ENCODE data around the gene GPRIN3. TPM values are rescaled to one million over a fixed set of nuclear protein-coding genes. Genes with fewer than 3 reads are reported as not detected.
A peak's percentile ranks its signal among the peaks of the same experiment; 100 is the strongest.

Gene GPRIN3
- total RNA-seq, 1 donor from 2014 or later, result 0.84 TPM

GRCh38 chr4:89277412-89277811 is 30.2 kb downstream of the GPRIN3 start:
- H3K4me3 ChIP-seq (ENCODE audit: low read depth, low read length), result no peak overlapping the region
- TF ChIP-seq CTCF (IDR thresholded peaks at IDR 0.05; ENCODE audit: insufficient read depth, low read length, poor library complexity, severe bottlenecking), result no peak
- no peaks in the 10 kb centered on the region for H3K36me3 ChIP-seq (ENCODE audit: control insufficient read depth, insufficient read depth, low read length)
- no peaks in the 10 kb centered on the region for H3K27me3 ChIP-seq (ENCODE audit: control insufficient read depth, insufficient read depth, low read length)
- DNase-seq (ENCODE audit: low read depth), result no peak

GRCh38 chr4:89276296-89276695 is 31.3 kb downstream of the GPRIN3 start:
- DNase-seq (ENCODE audit: low read depth), result no peak
- Histone ChIP-seq H3K27me3 (ENCODE audit: control insufficient read depth, insufficient read depth, low read length) (no peaks in the 10 kb centered on the region), H3K36me3 (ENCODE audit: control insufficient read depth, insufficient read depth, low read length) (no peaks in the 10 kb centered on the region), H3K4me3 (ENCODE audit: low read depth, low read length) (no peak overlapping the region)
- no peak for TF ChIP-seq CTCF (IDR thresholded peaks at IDR 0.05; ENCODE audit: insufficient read depth, low read length, poor library complexity, severe bottlenecking)

GRCh38 chr4:89275587-89275986 is 32.0 kb downstream of the GPRIN3 start:
- Histone ChIP-seq H3K27me3 (ENCODE audit: control insufficient read depth, insufficient read depth, low read length) (no peaks in the 10 kb centered on the region), H3K4me3 (ENCODE audit: low read depth, low read length) (no peak overlapping the region), H3K36me3 (ENCODE audit: control insufficient read depth, insufficient read depth, low read length) (no peaks in the 10 kb centered on the region)
- no peak for TF ChIP-seq CTCF (IDR thresholded peaks at IDR 0.05; ENCODE audit: insufficient read depth, low read length, poor library complexity, severe bottlenecking)
- DNase-seq (ENCODE audit: low read depth), result peak; percentile 66

- TF ChIP-seq CTCF (IDR thresholded peaks at IDR 0.05; ENCODE audit: insufficient read depth, low read length, poor library complexity, severe bottlenecking), result no peak
- Histone ChIP-seq H3K4me3 (ENCODE audit: low read depth, low read length) (no peak overlapping the region), H3K36me3 (ENCODE audit: control insufficient read depth, insufficient read depth, low read length) (no peaks in the 10 kb centered on the region), H3K27me3 (ENCODE audit: control insufficient read depth, insufficient read depth, low read length) (no peaks in the 10 kb centered on the region)
- no peak for DNase-seq (ENCODE audit: low read depth)
These were observed 33.9 kb downstream of the GPRIN3 start for GRCh38 chr4:89273741-89274141.

- Histone ChIP-seq H3K4me3 (ENCODE audit: low read depth, low read length) (no peak overlapping the region), H3K27me3 (ENCODE audit: control insufficient read depth, insufficient read depth, low read length) (no peaks in the 10 kb centered on the region), H3K36me3 (ENCODE audit: control insufficient read depth, insufficient read depth, low read length) (no peaks in the 10 kb centered on the region)
- no peak for TF ChIP-seq CTCF (IDR thresholded peaks at IDR 0.05; ENCODE audit: insufficient read depth, low read length, poor library complexity, severe bottlenecking)
- no peak for DNase-seq (ENCODE audit: low read depth)
These were observed 36.8 kb downstream of the GPRIN3 start for GRCh38 chr4:89270792-89271191.

- Histone ChIP-seq H3K4me3 (ENCODE audit: low read depth, low read length) (no peak overlapping the region), H3K27me3 (ENCODE audit: control insufficient read depth, insufficient read depth, low read length) (no peaks in the 10 kb centered on the region), H3K36me3 (ENCODE audit: control insufficient read depth, insufficient read depth, low read length) (no peaks in the 10 kb centered on the region)
- DNase-seq (ENCODE audit: low read depth), result no peak
- TF ChIP-seq CTCF (IDR thresholded peaks at IDR 0.05; ENCODE audit: insufficient read depth, low read length, poor library complexity, severe bottlenecking), result no peak
These were observed 38.4 kb downstream of the GPRIN3 start for GRCh38 chr4:89269121-89269666.

Data from kidney epithelial cell (primary cell).